SW480 (cell line): ENCODE results near the gene LTB4R2.
A peak's percentile ranks its signal among the peaks of the same experiment; 100 is the strongest.
"Not testable (repeated sequence)": the region's sequence is repeated elsewhere in the genome, so short reads cannot be mapped to it uniquely, and the experiment has no call there.

Experiments
- DNase-seq: peaks from one replicate; pipeline ENCODE4 v3.0.0-alpha.2; 2016; ENCODE audit warnings: low spot score

The LTB4R2 gene

GRCh38 chr14:24340606-24341005 lies 30.7 kb downstream of the LTB4R2 start:
- no peak for DNase-seq

- DNase-seq: no peak
These were observed 32.9 kb downstream of the LTB4R2 start for GRCh38 chr14:24342889-24343288.

GRCh38 chr14:24343795-24344660 lies 34.1 kb downstream of the LTB4R2 start:
- no peak for DNase-seq

- DNase-seq: no peak
These were observed 37.2 kb downstream of the LTB4R2 start for GRCh38 chr14:24347134-24347533.

- DNase-seq: no peak
These were observed 38.2 kb downstream of the LTB4R2 start for GRCh38 chr14:24348186-24348585.

GRCh38 chr14:24349742-24350141 lies 39.8 kb downstream of the LTB4R2 start:
- DNase-seq: no peak

- no peak for DNase-seq
These were observed 41.6 kb downstream of the LTB4R2 start for GRCh38 chr14:24351517-24351916.

GRCh38 chr14:24353559-24354481 lies 43.9 kb downstream of the LTB4R2 start:
- peak; percentile 65 for DNase-seq

GRCh38 chr14:24354482-24354825 lies 44.5 kb downstream of the LTB4R2 start:
- not testable (repeated sequence) for DNase-seq

- no peak for DNase-seq
These were observed 45.1 kb downstream of the LTB4R2 start for GRCh38 chr14:24355009-24355408.

GRCh38 chr14:24356208-24356607 lies 46.3 kb downstream of the LTB4R2 start:
- no peak for DNase-seq

GRCh38 chr14:24360281-24360680 lies 50.3 kb downstream of the LTB4R2 start:
- DNase-seq: no peak

GRCh38 chr14:24361326-24361725 lies 51.4 kb downstream of the LTB4R2 start:
- no peak for DNase-seq
